GM19463 (cell line): Measurements from ENCODE around the gene DNAJC15.

Experiments
- ATAC-seq: cut with Tn5 transposase; IDR thresholded peaks from one replicate; pipeline ENCODE4 v1.9.1; 2021; ENCODE audit warnings: mild to moderate bottlenecking, moderate library complexity; ENCODE audit not compliant: unreplicated experiment

DNAJC15 gene

DNA sequence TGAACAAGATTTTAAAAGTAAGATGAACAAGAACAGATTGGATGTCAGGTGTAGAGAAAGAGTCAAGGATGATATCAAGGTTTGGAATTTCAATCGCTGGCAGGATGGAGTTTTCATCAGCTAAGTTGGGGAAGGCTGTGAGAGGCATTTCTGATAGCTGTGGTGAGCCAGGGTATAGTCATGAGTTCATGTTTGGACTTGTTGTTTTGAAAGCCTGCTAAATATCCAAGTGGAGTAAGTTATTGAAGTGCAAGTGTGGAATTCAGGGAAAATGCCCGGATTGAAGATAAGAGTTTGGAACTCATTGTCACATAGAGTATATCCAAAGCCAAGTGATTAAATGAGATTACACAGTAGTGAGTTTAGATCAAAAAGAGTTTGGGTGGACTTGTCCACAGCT lies 20.4 kb upstream of the DNAJC15 start:
- ATAC-seq: no peak

DNA sequence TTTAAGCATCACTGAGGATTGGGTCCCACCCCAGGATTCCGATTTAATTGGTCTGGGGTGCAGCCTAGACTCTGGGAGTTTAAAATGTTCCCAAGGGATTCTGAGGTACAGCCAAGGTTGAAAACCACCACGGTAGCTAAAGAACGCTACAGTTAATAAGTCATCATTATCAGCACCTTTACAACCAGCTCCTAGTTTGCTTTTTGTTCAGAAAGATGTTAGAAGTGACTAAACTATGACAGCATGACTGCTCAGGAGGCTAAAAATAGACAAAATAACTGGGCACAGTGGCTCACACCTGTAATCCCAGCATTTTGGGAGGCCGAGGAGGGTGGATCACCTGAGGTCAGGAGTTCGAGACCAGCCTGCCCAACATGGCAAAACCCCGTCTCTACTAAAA lies 19.7 kb upstream of the DNAJC15 start:
- no peak for ATAC-seq

DNA sequence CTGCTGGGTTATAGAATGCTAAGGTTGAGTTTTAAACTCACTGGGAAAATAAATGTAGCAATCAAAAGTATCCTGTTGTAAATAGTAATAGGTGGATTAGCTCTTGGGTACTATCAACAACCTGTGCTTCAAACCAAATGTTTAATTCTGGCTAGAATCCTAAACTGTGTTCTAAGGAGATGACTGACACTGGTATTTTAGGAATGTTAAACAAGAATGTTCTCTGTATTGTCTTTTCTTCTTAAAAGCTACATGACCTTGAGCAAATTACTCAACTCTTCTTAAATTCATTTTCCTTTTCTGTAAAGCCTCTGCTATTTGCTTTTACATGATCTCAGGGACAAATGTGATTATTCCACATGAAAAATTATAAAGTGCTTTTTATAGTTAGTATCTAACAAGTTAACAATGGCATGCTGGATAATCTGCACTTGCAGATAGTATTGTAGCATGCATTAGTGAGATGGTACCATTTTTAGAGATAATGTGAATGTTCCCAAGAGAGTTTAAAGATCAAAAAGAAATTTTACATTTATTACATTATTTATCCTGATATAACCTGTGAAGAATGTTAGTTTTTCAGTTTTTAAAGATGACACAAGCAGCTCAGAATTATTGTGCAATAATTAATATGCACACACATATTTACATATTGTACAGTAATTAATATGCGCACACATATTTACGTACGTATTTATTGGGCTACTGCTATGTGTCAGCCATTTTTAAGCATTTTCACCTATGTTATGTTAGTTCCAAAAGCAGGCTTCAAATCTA lies 17.7 kb upstream of the DNAJC15 start:
- ATAC-seq: no peak

DNA sequence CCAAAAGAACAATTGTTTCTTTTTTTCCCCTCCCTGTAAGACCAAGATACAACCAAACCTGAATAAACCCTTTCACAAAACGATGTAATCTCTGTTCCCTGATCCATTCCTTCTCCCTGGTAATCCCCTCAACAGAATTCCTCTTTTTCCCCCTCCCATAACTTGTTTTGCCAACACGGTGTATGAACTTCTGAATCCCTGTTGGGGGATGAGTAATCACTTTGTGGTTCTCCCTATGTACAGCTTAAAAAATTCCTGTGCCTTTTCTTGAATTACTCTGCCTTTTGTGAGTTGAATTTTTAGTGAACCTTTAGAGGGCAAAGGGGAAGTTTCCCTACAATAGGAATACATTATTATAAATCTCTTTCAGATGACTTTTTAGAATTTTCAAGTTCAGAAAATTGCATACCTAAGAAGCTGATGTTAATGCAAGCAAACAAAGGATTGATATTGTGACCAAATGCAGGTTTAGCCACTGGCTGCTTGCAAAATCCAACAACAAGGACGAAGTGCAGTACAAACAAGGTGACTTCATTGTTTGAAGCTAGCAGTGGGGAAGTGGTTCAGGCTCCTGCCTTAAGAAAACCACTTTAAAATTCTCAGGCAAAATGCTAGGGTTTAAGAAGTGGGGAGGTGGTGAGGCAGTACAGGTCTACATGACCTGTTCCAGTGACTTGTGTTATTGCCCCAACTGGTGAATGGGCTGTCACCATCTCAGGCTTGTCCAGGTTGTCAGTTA lies 16.3 kb upstream of the DNAJC15 start:
- ATAC-seq: no peak

DNA sequence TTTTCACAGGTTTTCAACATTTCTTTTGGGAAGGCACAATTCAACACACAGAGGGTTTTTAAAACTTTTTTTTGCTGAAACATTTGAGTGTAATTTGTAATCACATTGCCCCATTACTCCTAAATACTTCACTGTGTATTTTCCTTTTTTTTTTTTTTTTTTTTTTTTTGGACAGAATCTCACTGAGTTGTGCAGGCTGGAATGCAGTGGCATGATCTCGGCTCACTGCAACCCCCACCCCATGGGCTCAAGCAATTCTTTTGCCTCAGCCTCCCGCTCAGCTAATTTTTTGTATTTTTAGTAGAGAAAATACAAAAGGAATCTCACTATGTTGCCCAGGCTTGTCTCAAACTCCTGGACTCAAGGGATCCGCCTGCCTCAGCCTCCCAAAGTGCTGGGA lies 14.8 kb upstream of the DNAJC15 start:
- no peak for ATAC-seq

DNA sequence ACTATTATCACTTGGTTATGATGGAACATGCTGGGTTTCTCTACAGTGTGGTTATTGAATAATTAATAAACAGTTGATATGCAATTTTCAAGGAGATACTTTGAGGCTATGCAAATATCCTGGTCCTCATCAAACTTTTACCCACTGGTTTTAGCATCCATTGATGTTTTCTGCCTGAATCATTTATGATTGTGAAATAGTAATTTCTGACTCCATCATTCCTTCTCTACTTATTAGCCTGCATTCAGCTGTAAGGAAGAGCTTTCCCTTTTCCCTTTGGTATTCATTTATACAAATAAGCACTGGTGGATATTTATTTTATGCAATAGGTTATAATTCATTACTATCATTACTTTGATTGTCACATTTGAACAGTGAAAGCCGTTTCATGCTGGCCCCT lies 13.9 kb upstream of the DNAJC15 start:
- ATAC-seq: no peak

DNA sequence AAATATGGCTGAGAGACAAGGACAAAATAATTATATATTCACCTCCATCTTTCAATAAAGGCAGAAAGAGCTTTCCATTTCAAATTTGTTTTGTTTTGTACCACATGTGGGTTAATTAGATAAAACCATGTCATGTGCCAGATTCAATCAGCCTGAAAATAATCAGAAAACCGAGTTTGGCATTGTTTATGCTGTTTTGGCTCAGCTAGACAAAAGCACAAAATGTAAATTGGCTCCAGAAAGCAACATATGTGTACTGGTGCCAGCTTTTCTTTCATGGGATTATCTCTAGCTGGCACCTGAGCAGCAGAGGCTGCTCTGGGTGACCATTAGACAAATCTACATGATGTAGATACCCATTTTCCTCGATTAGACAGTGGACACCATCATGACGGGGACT lies 9.2 kb upstream of the DNAJC15 start:
- no peak for ATAC-seq

DNA sequence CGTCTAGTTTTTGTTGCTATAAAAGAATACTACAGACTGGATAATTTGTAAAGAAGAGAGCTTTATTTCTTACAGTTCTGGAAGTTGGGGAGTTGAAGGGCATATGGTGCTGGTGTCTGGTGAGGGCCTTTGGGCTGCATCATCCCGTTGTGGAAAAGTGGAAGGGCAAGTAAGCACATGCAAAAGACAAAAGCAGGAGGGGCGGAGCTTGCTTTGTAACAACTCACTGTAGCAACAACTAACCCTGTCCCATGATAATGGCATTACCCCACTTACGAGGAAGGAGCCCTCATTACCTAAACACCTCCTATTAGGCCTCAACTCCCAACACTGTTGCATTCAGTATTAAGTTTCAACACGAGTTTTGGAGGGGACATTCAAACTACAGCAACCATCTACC lies 7.2 kb upstream of the DNAJC15 start:
- ATAC-seq: no peak

DNA sequence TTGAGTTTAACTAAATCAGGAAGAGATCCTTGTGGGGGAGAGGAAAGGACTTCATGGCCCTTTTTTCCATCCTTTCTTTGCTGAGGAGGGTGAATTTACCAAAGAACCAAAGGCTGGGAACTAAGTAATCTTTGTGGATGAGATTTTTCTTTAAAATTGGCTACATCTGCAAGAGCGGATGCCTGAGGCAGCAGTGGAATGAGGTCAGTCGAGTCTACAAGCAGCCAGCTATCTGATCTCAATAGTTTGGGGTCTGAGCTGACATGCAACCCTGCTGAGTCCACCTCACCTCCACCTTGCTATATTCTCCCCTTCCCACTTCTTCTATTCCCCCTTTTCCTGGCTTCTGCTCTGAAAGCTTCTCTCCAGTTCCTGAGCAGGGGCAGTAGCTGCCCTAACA lies 3.6 kb upstream of the DNAJC15 start:
- no peak for ATAC-seq

DNA sequence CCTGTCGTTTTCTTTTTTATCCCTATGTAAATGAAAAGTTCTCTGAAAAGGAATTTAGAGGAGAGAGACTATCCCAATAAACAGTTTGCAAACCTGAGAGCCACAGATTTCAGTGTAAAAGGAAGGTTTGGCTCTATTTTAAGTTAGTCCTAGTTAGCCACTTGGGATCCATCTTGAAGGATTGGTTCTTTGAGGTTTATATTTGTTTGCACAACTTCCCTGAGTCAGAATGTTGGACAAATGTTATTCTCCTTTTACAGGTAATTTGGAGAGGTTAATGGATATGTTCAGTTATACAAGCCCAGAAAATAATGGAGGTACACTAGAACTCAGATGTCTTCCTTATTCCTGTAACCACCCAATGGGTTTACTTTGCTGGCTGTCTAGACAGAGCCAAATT lies 2.6 kb upstream of the DNAJC15 start:
- ATAC-seq: no peak

DNA sequence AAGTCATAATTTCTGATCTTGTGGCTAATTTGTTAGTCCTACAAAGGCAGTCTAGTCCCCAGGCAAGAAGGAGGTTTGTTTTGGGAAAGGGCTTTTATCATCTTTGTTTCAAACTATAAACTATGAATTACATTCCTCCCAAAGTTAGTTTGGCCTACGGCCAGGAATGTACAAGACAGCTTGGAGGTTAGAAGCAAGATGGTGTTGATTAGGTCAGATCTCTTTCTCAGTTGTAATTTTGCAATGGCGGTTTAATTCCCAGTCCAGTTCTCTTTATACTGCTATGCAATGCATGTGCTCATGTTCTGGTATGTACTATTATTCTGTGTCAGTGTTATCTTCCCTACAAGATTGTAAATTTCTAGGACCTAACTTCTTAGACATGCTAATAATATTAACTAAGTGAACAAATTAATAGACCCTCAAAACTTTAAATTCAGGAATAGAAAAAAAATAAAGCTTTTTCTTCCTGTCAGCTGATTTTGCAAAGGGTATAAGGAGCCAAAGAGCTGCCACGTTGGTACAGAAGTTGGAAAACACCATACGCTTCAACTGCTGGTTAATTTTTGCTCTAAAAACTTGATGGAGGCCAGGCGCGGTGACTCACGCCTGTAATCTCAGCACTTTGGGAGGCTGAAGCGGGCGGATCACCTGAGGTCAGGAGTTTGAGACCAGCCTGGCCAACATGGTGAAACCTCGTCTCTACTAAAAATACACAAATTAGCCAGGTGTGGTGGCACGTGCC lies 1.3 kb upstream of the DNAJC15 start:
- ATAC-seq: no peak

DNA sequence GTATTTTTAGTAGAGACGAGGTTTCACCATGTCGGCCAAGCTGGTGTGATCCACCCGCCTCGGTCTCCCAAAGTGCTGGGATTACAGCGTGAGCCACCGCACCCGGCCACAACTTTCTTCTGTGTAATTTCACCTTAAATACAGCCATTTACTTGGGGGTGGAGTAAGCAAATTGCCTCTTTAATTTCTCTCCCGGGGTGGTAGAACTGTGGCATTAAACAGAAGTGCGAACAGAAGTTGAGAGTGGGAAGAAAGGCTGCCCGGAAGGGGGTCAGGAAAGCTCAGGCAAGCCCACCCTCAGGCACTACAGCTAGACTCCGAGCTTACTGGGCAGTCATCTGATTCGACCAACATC lies 475 bp upstream of the DNAJC15 start:
- no peak for ATAC-seq

DNA sequence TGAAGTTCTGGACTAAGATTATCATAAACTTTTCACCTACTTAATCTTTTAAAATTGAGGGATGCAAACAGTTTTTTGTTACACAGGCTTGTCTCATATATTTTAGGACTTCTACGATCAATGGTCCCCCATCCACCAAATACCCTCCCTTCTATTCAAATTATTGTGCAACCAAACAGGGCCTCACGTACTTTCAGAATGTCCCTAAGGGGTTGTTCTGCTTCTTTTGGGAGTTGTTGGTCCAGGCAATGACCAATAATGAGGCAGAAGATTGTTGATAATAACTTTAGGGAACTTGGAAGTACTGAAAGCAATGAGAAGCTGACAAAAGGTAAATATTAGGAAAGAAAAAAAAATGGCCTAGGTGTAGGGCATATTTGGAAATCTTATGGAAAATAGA lies 2.9 kb downstream of the DNAJC15 start:
- no peak for ATAC-seq

DNA sequence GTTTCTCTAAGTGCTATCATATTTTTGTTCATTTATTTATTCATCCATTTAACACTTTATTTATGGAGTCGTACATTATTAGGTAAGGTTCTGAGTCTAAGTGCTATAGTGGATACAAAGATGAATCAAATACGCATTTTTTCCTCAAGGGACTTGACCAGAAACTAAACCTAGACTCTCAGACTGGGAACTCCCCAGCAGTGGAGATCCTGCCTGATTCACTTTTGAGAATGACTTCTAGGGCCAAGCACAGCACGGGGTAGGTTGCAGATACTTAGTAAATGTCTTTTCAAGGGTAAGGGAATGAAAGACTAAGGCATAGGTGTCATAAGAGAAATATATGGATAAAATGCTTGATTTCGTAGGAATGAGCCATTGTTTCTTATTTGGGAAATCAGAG lies 7.2 kb downstream of the DNAJC15 start:
- peak; percentile 88 for ATAC-seq

DNA sequence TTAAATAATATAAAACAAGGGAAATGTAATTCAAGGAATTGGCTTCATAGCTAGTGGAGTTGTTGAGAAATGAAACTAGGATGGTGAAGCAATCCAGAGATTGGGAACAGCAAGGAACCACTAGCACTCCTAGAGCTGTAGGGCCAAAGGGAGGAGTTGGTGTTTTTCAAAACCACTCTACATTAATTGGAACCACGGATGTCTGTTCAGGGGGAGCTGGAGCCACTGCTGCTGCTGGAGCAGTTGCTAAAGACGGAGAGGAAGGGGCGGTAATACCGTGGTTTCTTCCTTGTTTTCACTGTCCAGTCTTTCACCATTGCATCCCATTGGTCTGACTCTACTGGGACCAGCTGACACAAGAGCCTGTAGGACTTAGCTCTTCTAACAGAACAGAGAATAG lies 8.5 kb downstream of the DNAJC15 start:
- no peak for ATAC-seq

DNA sequence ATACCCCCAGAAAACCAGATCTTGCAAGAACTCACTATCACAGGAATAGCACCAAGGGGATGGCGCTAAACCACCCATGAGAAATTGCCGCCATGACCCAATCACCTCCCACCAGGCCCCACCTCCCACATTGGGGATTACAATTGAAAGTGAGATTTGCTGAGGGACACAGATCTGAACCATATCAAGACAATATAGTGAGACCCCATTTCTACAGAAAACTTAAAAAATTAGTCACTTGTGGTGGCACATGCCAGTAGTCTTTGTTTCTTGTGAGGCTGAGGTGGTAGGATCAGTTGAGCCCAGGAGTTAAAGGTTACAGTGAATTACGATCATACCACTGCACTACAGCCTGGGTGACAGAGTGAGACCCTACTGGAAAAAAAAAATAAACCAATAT lies 9.7 kb downstream of the DNAJC15 start:
- no peak for ATAC-seq

DNA sequence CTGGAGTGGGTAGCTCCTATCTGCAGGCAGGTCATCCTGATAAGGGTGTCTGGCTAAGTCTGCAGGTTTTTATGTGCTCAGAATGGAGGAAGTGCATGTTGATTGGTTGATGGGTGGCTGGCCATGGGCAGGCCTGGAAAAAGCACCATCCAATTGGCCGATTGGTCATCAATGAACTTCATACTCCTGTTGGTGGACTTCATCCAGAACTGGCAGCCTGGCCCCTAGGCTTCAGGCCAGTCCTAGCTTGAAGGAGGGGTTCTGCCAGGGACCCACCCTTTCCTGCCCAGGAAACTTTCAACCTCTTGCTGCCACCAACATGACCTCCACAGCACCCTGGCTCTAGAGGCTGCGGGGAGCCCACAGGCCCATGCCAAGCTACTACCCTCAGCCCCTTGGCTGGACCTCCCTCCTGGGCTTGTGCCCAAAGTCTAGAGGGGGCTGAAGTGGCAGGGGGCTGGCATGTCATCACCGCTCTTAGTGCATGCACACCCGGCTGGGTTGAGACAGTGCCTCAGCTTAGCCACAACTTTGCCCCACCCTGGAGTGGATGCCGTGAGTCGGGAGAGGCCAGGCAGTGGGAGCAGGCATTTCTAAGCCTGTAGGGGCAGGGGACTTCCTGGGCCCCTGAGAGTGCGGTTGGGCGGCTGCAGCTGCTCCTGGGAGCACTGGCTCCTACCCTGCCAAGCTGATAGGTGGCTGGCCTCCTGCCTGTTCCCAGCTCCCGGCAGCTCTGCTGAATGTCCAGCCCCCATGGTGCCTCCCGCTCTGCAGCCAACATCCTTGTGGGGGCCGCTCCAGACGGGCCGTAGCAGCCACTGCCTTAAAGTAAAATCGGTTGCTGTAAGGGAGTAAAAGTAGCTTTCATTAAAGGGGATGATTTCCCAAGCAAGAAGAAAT lies 13.2 kb downstream of the DNAJC15 start:
- ATAC-seq: no peak

DNA sequence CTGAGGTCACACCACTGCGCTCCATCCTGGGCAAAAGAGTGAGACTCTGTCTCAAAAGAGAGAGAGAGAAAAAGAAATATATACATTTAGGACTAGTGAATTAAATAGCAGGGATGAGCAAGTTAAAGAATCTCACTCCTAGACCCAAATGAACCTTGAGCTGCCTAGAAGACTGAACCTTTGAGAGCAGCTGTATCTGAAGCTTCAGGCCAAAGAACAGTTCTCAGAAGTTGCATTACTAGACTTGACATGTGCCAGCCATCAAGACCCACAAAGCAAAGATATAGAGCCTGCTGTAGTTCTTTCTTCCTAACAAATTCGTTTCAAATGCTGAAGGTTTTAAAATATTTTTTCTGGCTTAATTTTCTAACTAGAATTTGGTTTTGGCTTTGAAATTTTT lies 16.6 kb downstream of the DNAJC15 start:
- no peak for ATAC-seq

DNA sequence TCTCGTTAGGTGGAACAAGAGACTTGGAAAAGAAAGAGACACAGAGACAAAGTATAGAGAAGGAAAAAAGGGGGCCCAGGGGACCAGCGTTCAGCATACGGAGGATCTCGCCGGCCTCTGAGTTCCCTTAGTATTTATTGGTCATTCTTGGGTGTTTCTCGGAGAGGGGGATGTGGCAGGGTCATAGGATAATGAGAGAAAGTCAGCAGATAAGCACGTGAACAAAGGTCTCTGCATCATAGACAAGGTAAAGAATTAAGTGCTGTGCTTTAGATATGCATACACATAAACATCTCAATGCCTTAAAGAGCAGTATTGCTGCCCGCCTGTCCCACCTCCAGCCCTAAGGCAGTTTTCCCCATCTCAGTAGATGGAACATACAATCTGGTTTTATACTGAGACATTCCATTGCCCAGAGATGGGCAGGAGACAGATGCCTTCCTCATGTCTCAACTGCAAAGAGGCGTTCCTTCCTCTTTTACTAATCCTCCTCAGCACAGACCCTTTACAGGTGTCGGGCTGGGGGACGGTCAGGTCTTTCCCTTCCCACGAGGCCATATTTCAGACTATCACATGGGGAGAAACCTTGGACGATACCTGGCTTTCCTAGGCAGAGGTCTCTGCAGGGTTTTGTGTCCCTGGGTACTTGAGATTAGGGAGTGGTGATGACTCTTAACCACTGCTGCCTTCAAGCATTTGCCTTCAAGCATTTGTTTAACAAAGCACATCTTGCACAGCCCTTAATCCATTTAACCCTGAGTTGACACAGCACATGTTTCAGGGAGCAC lies 17.4 kb downstream of the DNAJC15 start:
- peak; percentile 40 for ATAC-seq

DNA sequence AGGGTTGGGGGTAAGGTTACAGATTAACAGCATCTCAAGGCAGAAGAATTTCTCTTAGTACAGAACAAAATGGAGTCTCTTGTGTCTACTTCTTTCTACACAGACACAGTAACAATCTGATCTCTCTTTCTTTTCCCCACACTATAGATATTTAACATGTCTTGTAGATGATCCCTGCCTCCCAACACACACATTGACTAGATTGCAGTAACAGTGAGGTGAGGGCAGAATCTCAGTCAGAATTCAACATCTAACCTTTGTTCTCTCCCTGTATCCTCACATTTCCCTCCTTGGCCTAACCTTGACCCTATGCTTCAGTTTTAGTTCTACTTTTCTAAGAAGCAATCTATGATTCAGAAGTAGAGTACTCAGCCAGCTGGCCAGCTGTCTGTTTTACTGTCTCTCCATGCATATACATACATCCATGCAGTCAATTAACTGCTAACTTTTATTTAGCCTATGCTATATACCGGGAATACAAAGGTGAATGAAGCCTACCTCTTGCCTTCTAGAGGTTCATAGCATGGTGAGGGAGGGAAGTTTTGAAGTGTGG lies 18.1 kb downstream of the DNAJC15 start:
- peak; percentile 74 for ATAC-seq
